ENCODE data around the gene ARL3. TPM values are rescaled to one million over a fixed set of nuclear protein-coding genes. Genes with fewer than 3 reads are reported as not detected.

ARL3 gene
- total RNA-seq, 4 donors from 2014 or later, result 7.1 to 9.8 (median 9.1) TPM

GRCh38 chr10:102647443-102648268 lies 66.5 kb downstream of the ARL3 start:
- H3K4me1 ChIP-seq, result peaks cover 0 to 73% (median 55%) of the 10 kb centered on the region in 3 donors
- WGBS, 2 donors (ENCODE audit: low coverage in 1 of 2), result 0 to 30% methylated on average over 2 of the region's 7 CpGs
- no peaks in the 10 kb centered on the region for H3K9me3 ChIP-seq
- H3K4me3 ChIP-seq, result peak overlapping the region; percentile 50 to 69
- peaks cover 0 to 30% of the 10 kb centered on the region in 2 donors for H3K36me3 ChIP-seq
- no peaks in the 10 kb centered on the region for H3K27me3 ChIP-seq
- ATAC-seq, result no peak
- no peak for TF ChIP-seq EP300 (IDR thresholded peaks at IDR 0.05)
- TF ChIP-seq CTCF (IDR thresholded peaks at IDR 0.05), result no peak
- no peak for TF ChIP-seq POLR2A (IDR thresholded peaks at IDR 0.05)
- no peak for TF ChIP-seq POLR2AphosphoS5 (IDR thresholded peaks at IDR 0.05)
- H3K27ac ChIP-seq, result peak overlapping the region in 3 of 4 donors; percentile 97 to 99 (median 97)

- no peak for ATAC-seq
- H3K9me3 ChIP-seq, result no peaks in the 10 kb centered on the region
- H3K27me3 ChIP-seq, result no peaks in the 10 kb centered on the region
- WGBS, 2 donors (ENCODE audit: low coverage in 1 of 2), result 5 to 7% methylated on average over 6 to 7 of the region's 18 CpGs
- H3K36me3 ChIP-seq, result peaks cover 0 to 22% of the 10 kb centered on the region in 2 donors
- H3K4me1 ChIP-seq, result peaks cover 0 to 65% (median 50%) of the 10 kb centered on the region in 3 donors
- peak overlapping the region; percentile 50 to 69 for H3K4me3 ChIP-seq
- H3K27ac ChIP-seq, result peak overlapping the region; percentile 97 to 99 (median 98)
- TF ChIP-seq CTCF (IDR thresholded peaks at IDR 0.05), result no peak
- no peak for TF ChIP-seq POLR2AphosphoS5 (IDR thresholded peaks at IDR 0.05)
- no peak for TF ChIP-seq POLR2A (IDR thresholded peaks at IDR 0.05)
- TF ChIP-seq EP300 (IDR thresholded peaks at IDR 0.05), result no peak
Observed at GRCh38 chr10:102646610-102647442, 67.4 kb downstream of the ARL3 start.

GRCh38 chr10:102645741-102646609 lies 68.2 kb downstream of the ARL3 start:
- ATAC-seq, result peak; percentile 71
- Histone ChIP-seq H3K36me3 (peaks cover 0 to 13% of the 10 kb centered on the region in 2 donors), H3K4me1 (peaks cover 0 to 62% (median 41%) of the 10 kb centered on the region in 3 donors), H3K9me3 (no peaks in the 10 kb centered on the region), H3K27ac (peak overlapping the region; percentile 97 to 99 (median 98)), H3K27me3 (no peaks in the 10 kb centered on the region), H3K4me3 (peak overlapping the region; percentile 50 to 69)
- TF ChIP-seq POLR2A (IDR thresholded peaks at IDR 0.05) (peak; percentile 71 to 80), POLR2AphosphoS5 (IDR thresholded peaks at IDR 0.05) (peak; percentile 89), EP300 (IDR thresholded peaks at IDR 0.05) (no peak), CTCF (IDR thresholded peaks at IDR 0.05) (no peak)
- WGBS, 2 donors (ENCODE audit: low coverage in 1 of 2), result 0 to 1% methylated on average over 4 to 16 of the region's 29 CpGs

GRCh38 chr10:102645388-102645740 lies 68.8 kb downstream of the ARL3 start:
- Histone ChIP-seq H3K4me1 (peaks cover 0 to 56% (median 35%) of the 10 kb centered on the region in 3 donors), H3K27ac (peak overlapping the region; percentile 97 to 99 (median 98)), H3K4me3 (peak overlapping the region; percentile 50 to 69), H3K27me3 (no peaks in the 10 kb centered on the region), H3K9me3 (no peaks in the 10 kb centered on the region), H3K36me3 (peaks cover 0 to 7% of the 10 kb centered on the region in 2 donors)
- peak; percentile 65 for TF ChIP-seq POLR2AphosphoS5 (IDR thresholded peaks at IDR 0.05)
- TF ChIP-seq POLR2A (IDR thresholded peaks at IDR 0.05), result no peak
- no CpG with 5 or more reads among the region's 12 CpGs for WGBS, 2 donors (ENCODE audit: low coverage in 1 of 2)
- peak; percentile 11 for ATAC-seq

All from gastroesophageal sphincter (tissue), 4 donors.